Hematopoietic multipotent progenitor cell treated with erythropoietin and hydrocortisone succinate and interleukin-3 and kit ligand, for 17 days (in vitro differentiated cells): Measurements from ENCODE around the gene ADCY9.

Source experiments
- DNase-seq: peaks from one replicate; pipeline ENCODE4 v3.0.0-alpha.2; 2015; ENCODE audit warnings: low spot score

ADCY9 gene

GRCh38 chr16:3912897-3913296 is 203.3 kb downstream of the ADCY9 start:
- DNase-seq: no peak
